Natural killer cell treated with Interleukin-12 subunit alpha and Interleukin-12 subunit beta and Interleukin-15 and Interleukin-18, amount 100 ng/mL, for 72 hours (primary cell): ENCODE data around the gene IST1. TPM values are rescaled to one million over a fixed set of nuclear protein-coding genes. Genes with fewer than 3 reads are reported as not detected.

Experiments
- ATAC-seq, 2 donors: fragments of 150-1000 bp; cut with Tn5 transposase in 1 of 2; sonication (Bioruptor Pico), chemical (Tn5 transposase) in 1 of 2; 2 replicates each; pipeline ENCODE4 v1.10.0; 2021
- DNase-seq: peaks from one replicate; pipeline ENCODE4 v3.0.0; 2022; ENCODE audit warnings: low spot score
- H3K27ac Mint-ChIP-seq, 2 donors: 1 replicate in 1 of 2; 2 replicates in 1 of 2; pipeline ENCODE4 v1.8.0; 2022; ENCODE audit warnings: mixed read lengths in 2 of 2, mild to moderate bottlenecking in 1 of 2, moderate library complexity in 1 of 2
- H3K27me3 Mint-ChIP-seq, 2 donors: 1 replicate in 1 of 2; 2 replicates in 1 of 2; pipeline ENCODE4 v1.8.0; 2022; ENCODE audit warnings: mixed read lengths in 2 of 2
- H3K36me3 Mint-ChIP-seq: one replicate; pipeline ENCODE4 v1.8.0; 2022; ENCODE audit warnings: mixed read lengths
- H3K4me1 Mint-ChIP-seq, 2 donors: 1 replicate in 1 of 2; 2 replicates in 1 of 2; pipeline ENCODE4 v1.8.0; 2022; ENCODE audit warnings: low read depth in 2 of 2, mixed read lengths in 2 of 2, mild to moderate bottlenecking in 1 of 2
- H3K4me3 Mint-ChIP-seq: one replicate; pipeline ENCODE4 v1.8.0; 2022; ENCODE audit warnings: mixed read lengths
- H3K9me3 Mint-ChIP-seq: 2 replicates; pipeline ENCODE4 v1.8.0; 2022; ENCODE audit warnings: mixed read lengths
- total RNA-seq, 2 donors: library from RNA; stranded (reverse); gene quantifications; one replicate each; pipeline ENCODE4 v1.2.3, GENCODE V29; 2022

IST1 gene
- total RNA-seq, 2 donors from 2014 or later, result 169 to 181 TPM

GRCh38 chr16:71915350-71915749 lies 20.0 kb downstream of the IST1 start:
- DNase-seq, result no peak
- no peak overlapping the region for H3K4me3 Mint-ChIP-seq
- H3K9me3 Mint-ChIP-seq, result no peaks in the 10 kb centered on the region
- H3K27me3 Mint-ChIP-seq, result no peaks in the 10 kb centered on the region
- peaks cover 48 to 53% of the 10 kb centered on the region in 2 donors for H3K4me1 Mint-ChIP-seq
- H3K36me3 Mint-ChIP-seq, result peaks cover 32% of the 10 kb centered on the region
- ATAC-seq, result no peak
- H3K27ac Mint-ChIP-seq, result peak overlapping the region; percentile 29 to 84

GRCh38 chr16:71916397-71916920 lies 21.1 kb downstream of the IST1 start:
- Mint-ChIP-seq H3K27me3 (no peaks in the 10 kb centered on the region), H3K4me3 (no peak overlapping the region), H3K9me3 (no peaks in the 10 kb centered on the region), H3K27ac (peak overlapping the region in 1 of 2 donors; percentile 84), H3K36me3 (peaks cover 40% of the 10 kb centered on the region), H3K4me1 (peaks cover 51 to 54% of the 10 kb centered on the region in 2 donors)
- no peak for ATAC-seq
- DNase-seq, result no peak

- ATAC-seq (no peak), DNase-seq (no peak)
- Mint-ChIP-seq H3K27ac (peak overlapping the region in 1 of 2 donors; percentile 11), H3K9me3 (no peaks in the 10 kb centered on the region), H3K27me3 (no peaks in the 10 kb centered on the region), H3K4me3 (no peak overlapping the region), H3K4me1 (peaks cover 43 to 49% of the 10 kb centered on the region in 2 donors), H3K36me3 (peaks cover 46% of the 10 kb centered on the region)
These were observed 22.6 kb downstream of the IST1 start for GRCh38 chr16:71917900-71918299.

- H3K27ac Mint-ChIP-seq, result no peak overlapping the region
- no peaks in the 10 kb centered on the region for H3K9me3 Mint-ChIP-seq
- DNase-seq (no peak), ATAC-seq (no peak)
- H3K36me3 Mint-ChIP-seq, result peaks cover 54% of the 10 kb centered on the region
- peaks cover 38 to 45% of the 10 kb centered on the region in 2 donors for H3K4me1 Mint-ChIP-seq
- no peaks in the 10 kb centered on the region for H3K27me3 Mint-ChIP-seq
- no peak overlapping the region for H3K4me3 Mint-ChIP-seq
These were observed 23.7 kb downstream of the IST1 start for GRCh38 chr16:71919035-71919434.

GRCh38 chr16:71920658-71921057 lies 25.3 kb downstream of the IST1 start:
- H3K4me3 Mint-ChIP-seq, result no peak overlapping the region
- no peak for ATAC-seq
- H3K9me3 Mint-ChIP-seq, result no peaks in the 10 kb centered on the region
- no peak for DNase-seq
- H3K27ac Mint-ChIP-seq, result no peak overlapping the region
- H3K27me3 Mint-ChIP-seq, result no peaks in the 10 kb centered on the region
- peaks cover 23 to 33% of the 10 kb centered on the region in 2 donors for H3K4me1 Mint-ChIP-seq
- peaks cover 56% of the 10 kb centered on the region for H3K36me3 Mint-ChIP-seq

- H3K4me3 Mint-ChIP-seq, result no peak overlapping the region
- H3K4me1 Mint-ChIP-seq, result peaks cover 6 to 13% of the 10 kb centered on the region in 2 donors
- no peak overlapping the region for H3K27ac Mint-ChIP-seq
These were observed 28.8 kb downstream of the IST1 start for GRCh38 chr16:71923941-71924690.

GRCh38 chr16:71924710-71925109 lies 29.4 kb downstream of the IST1 start:
- H3K36me3 Mint-ChIP-seq, result peaks cover 33% of the 10 kb centered on the region
- ATAC-seq (no peak), DNase-seq (no peak)
- no peak overlapping the region for H3K27ac Mint-ChIP-seq
- no peak overlapping the region for H3K4me3 Mint-ChIP-seq
- peaks cover 5 to 10% of the 10 kb centered on the region in 2 donors for H3K4me1 Mint-ChIP-seq
- no peaks in the 10 kb centered on the region for H3K9me3 Mint-ChIP-seq
- H3K27me3 Mint-ChIP-seq, result no peaks in the 10 kb centered on the region

More at GRCh38 chr16:71923941-71924690, 28.8 kb downstream of the IST1 start:
- DNase-seq (no peak), ATAC-seq (no peak)
- H3K9me3 Mint-ChIP-seq, result no peaks in the 10 kb centered on the region
- H3K36me3 Mint-ChIP-seq, result peaks cover 36% of the 10 kb centered on the region
- no peaks in the 10 kb centered on the region for H3K27me3 Mint-ChIP-seq

GRCh38 chr16:71927383-71927782 lies 32.1 kb downstream of the IST1 start:
- peak overlapping the region in 1 of 2 donors; percentile 57 for H3K27ac Mint-ChIP-seq
- H3K27me3 Mint-ChIP-seq, result no peaks in the 10 kb centered on the region
- no peak for DNase-seq
- H3K4me1 Mint-ChIP-seq, result peaks cover 5 to 8% of the 10 kb centered on the region in 2 donors
- H3K36me3 Mint-ChIP-seq, result peaks cover 20% of the 10 kb centered on the region
- H3K4me3 Mint-ChIP-seq, result no peak overlapping the region
- no peak for ATAC-seq
- no peaks in the 10 kb centered on the region for H3K9me3 Mint-ChIP-seq

GRCh38 chr16:71927787-71928186 lies 32.5 kb downstream of the IST1 start:
- Mint-ChIP-seq H3K9me3 (no peaks in the 10 kb centered on the region), H3K4me1 (peaks cover 5 to 8% of the 10 kb centered on the region in 2 donors), H3K27ac (peak overlapping the region in 1 of 2 donors; percentile 57), H3K27me3 (no peaks in the 10 kb centered on the region), H3K36me3 (peaks cover 17% of the 10 kb centered on the region), H3K4me3 (no peak overlapping the region)
- ATAC-seq (no peak), DNase-seq (no peak)

- H3K9me3 Mint-ChIP-seq, result no peaks in the 10 kb centered on the region
- H3K27ac Mint-ChIP-seq, result no peak overlapping the region
- H3K27me3 Mint-ChIP-seq, result no peaks in the 10 kb centered on the region
- no peak for DNase-seq
- no peak overlapping the region for H3K4me3 Mint-ChIP-seq
- no peak for ATAC-seq
- H3K4me1 Mint-ChIP-seq, result peaks cover 1 to 8% of the 10 kb centered on the region in 2 donors
- H3K36me3 Mint-ChIP-seq, result peaks cover 8% of the 10 kb centered on the region
These were observed 33.7 kb downstream of the IST1 start for GRCh38 chr16:71929048-71929447.

GRCh38 chr16:71930013-71930563 lies 34.8 kb downstream of the IST1 start:
- Mint-ChIP-seq H3K4me1 (peaks cover 0 to 8% of the 10 kb centered on the region in 2 donors), H3K27ac (no peak overlapping the region), H3K27me3 (no peaks in the 10 kb centered on the region), H3K9me3 (no peaks in the 10 kb centered on the region), H3K36me3 (peaks cover 6% of the 10 kb centered on the region), H3K4me3 (no peak overlapping the region)
- no peak for ATAC-seq
- DNase-seq, result no peak

GRCh38 chr16:71931001-71931400 lies 35.7 kb downstream of the IST1 start:
- no peaks in the 10 kb centered on the region for H3K27me3 Mint-ChIP-seq
- no peak for ATAC-seq
- peak overlapping the region in 1 of 2 donors; percentile 56 for H3K27ac Mint-ChIP-seq
- no peak overlapping the region for H3K4me3 Mint-ChIP-seq
- no peak for DNase-seq
- H3K4me1 Mint-ChIP-seq, result peaks cover 0 to 8% of the 10 kb centered on the region in 2 donors
- H3K9me3 Mint-ChIP-seq, result no peaks in the 10 kb centered on the region
- H3K36me3 Mint-ChIP-seq, result peaks cover 6% of the 10 kb centered on the region

GRCh38 chr16:71931599-71931998 lies 36.3 kb downstream of the IST1 start:
- Mint-ChIP-seq H3K9me3 (no peaks in the 10 kb centered on the region), H3K4me3 (no peak overlapping the region), H3K4me1 (peaks cover 0 to 8% of the 10 kb centered on the region in 2 donors), H3K27me3 (no peaks in the 10 kb centered on the region), H3K36me3 (peaks cover 4% of the 10 kb centered on the region), H3K27ac (peak overlapping the region in 1 of 2 donors; percentile 56)
- DNase-seq, result no peak
- no peak for ATAC-seq

GRCh38 chr16:71933017-71933416 lies 37.7 kb downstream of the IST1 start:
- H3K4me1 Mint-ChIP-seq, result peaks cover 0 to 4% of the 10 kb centered on the region in 2 donors
- no peak overlapping the region for H3K27ac Mint-ChIP-seq
- no peak for ATAC-seq
- no peaks in the 10 kb centered on the region for H3K36me3 Mint-ChIP-seq
- H3K9me3 Mint-ChIP-seq, result no peaks in the 10 kb centered on the region
- no peak overlapping the region for H3K4me3 Mint-ChIP-seq
- no peaks in the 10 kb centered on the region for H3K27me3 Mint-ChIP-seq
- no peak for DNase-seq
